D721Med (cell line): ENCODE measurements around the gene FGF5.

ENCODE experiments used
- DNase-seq: peaks from one replicate; pipeline ENCODE4 v3.0.0; 2011; ENCODE audit warnings: low spot score; ENCODE audit not compliant: insufficient read length
- FAIRE-seq: peaks from 2 replicates; lab custom pipeline; 2011; peaks lifted over from hg19 to GRCh38; lab: Jason Lieb, UNC
- TF ChIP-seq, protein P1 (sequence below): IDR thresholded peaks from 2 replicates; pipeline ENCODE4 v1.5.1; 2012; ENCODE audit warnings: mild to moderate bottlenecking, control low read depth; ENCODE audit not compliant: insufficient read depth; ENCODE audit errors: missing control alignments

Gene FGF5

DNA sequence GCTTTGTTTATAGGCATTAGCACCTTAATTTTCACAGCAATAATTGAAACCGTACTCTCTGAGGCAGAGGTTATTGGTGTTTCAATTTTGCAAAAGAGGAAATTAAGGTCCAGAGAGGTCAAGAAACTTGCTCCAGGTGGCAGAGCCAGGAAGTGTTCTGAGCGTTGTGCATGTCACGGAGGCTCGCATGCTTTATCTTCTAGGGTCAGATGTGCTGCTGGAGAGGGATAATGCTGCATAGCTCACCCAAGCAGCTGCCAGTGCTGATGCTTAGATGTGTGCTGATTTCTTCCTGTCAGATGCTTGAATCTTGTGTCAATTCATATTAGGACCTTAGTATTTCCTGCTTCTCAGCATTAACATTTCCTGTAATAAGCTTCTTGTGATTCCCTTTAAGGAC, 13.0 kb upstream of the FGF5 start:
- DNase-seq (no peak), FAIRE-seq (no peak)
- TF ChIP-seq, protein P1, sequence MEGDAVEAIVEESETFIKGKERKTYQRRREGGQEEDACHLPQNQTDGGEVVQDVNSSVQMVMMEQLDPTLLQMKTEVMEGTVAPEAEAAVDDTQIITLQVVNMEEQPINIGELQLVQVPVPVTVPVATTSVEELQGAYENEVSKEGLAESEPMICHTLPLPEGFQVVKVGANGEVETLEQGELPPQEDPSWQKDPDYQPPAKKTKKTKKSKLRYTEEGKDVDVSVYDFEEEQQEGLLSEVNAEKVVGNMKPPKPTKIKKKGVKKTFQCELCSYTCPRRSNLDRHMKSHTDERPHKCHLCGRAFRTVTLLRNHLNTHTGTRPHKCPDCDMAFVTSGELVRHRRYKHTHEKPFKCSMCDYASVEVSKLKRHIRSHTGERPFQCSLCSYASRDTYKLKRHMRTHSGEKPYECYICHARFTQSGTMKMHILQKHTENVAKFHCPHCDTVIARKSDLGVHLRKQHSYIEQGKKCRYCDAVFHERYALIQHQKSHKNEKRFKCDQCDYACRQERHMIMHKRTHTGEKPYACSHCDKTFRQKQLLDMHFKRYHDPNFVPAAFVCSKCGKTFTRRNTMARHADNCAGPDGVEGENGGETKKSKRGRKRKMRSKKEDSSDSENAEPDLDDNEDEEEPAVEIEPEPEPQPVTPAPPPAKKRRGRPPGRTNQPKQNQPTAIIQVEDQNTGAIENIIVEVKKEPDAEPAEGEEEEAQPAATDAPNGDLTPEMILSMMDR = no peak

DNA sequence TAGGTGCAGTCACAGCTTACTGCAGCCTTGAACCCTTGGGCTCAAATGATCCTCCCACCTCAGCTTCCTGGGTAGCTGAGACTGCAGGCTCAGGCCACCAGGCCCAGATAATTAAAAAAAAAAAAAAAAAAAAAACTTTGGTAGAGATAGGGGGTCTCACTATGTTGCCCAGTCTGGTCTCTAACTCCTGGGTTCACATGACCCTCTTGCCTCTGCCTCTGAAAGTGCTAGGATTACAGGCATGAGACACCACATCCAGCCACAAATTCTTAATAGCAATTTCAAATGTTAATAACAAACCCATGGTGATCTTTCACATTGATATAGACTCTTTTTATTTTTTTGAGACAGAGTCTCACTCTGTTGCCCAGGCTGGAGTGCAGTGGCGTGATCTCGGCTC, 12.3 kb upstream of the FGF5 start:
- FAIRE-seq (no peak), DNase-seq (no peak)
- TF ChIP-seq, protein P1 = no peak

DNA sequence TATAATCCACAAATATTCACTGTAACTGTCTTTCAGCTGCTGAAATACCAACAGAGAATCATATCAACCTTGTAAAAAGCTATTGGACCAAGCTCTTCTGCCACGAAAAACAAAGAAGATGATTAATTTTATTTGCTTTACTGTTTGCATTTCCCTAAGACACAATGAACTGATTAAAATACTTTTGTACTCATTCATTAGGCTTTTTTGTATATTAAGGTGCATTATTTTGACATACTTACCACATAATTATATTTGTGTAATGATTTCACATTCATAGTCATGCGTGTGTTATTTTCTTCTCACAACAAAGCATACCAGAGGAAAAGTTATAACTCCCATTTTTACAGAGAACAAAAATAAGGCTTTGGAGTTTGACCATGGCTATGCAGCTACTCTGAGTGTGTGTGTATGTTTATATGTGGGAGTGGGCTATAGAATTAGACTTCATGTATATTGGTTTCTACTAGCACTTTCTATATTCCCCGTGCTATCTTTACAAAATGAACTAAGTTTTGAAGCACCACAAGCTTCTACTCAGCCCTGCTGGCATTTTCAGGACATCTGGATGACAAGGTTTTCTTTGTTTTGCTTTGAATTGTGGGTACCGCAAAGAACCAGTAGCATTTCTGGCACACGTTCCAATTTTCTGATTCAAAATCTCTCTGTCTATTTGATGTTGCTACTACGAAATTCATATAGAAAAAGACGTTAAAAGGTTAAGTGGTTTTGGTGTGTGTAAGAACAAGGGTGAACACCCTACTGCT, 11.0 kb upstream of the FGF5 start:
- no peak for DNase-seq
- FAIRE-seq = no peak
- TF ChIP-seq, protein P1 = no peak

DNA sequence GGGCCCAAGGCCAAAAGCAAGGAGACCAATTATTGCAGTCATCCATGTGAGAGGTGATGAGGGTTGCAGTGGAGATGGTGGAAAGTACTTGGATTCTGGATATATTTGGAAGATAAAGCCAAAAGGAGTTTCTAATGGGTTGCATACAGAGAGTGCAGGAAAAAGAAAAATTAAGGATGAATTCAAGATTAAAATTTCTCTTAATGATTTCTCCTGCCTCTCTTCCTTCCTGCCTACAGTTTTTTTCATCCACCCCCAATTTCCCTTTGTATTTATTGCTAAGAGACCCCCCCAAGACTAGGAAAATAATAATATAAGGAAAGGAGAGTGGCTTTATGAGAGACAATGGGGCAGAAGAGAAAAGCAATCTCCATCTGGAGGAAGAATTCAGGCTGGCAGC, 8.6 kb upstream of the FGF5 start:
- TF ChIP-seq, protein P1 = no peak
- no peak for DNase-seq
- no peak for FAIRE-seq

DNA sequence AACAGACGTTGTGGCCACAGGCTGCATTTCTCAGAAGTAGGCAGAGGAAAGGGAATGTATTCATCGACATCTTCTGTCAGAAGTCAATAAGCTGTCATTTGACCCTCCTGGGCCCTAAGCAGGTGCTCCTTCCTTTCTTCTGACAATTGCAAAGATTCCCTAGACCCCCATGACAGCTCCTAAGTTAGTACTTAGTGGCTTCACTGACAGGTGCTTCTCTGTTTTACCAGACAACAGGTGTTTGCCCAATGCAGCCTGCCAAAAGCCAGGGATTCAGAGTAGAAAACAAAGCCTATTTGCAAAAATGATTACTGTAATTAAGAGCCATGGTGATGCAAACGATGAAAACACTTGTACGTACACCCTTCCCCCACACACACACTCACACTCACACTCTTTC, 7.5 kb upstream of the FGF5 start:
- TF ChIP-seq, protein P1 = no peak
- DNase-seq (no peak), FAIRE-seq (no peak)

DNA sequence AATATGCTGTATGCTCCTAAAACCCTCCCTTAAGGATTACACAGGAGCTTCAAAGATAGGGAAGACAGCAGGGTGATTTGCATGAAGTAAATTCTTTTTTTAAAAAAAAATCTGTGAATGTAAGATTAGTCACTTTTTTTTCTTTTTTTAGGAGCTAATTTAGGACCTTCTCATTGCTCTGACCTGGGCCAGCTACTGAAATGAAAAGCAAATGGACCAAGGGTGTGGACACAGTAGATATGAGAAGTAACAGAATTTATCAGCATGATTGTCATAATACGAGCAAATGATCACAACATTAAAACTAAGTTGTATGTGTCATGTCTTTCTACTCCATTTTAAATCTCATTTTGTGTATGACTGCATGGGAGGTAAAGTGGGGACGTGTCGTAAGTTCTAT, 6.6 kb upstream of the FGF5 start:
- TF ChIP-seq, protein P1 = no peak
- FAIRE-seq = no peak
- DNase-seq = no peak

DNA sequence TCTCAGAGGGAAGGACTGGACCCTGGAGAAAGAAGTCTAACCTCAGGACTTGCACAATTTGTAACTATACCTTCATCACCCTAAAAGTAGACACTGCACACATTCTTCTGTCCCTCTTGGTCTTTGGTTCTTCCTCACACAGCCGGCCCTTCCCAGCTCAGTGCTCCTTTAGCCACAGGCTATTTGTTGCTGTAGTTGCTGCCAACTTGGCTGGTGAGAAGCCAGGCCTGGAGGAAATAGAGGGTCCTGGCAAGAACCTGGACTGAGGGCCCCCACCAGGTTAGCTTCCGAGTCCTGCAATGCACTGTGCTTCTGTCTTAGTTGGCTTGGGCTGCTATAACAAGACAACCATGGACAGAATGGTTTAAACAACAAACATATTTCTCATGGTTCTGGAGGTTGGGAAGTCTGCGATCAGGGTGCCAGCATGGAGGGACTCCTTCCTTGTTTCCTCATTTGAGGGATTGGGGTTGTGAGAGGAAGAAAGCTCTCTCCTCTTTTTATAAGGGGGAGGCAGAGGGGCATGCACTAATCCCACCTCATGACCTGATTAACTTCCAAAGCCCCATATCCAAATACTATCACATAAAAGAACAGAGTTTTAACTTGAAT, 4.4 kb upstream of the FGF5 start:
- FAIRE-seq (no peak), DNase-seq (no peak)
- TF ChIP-seq, protein P1 = no peak
